HL-60/S4 treated with retinoic acid at 250 ng/mL for 4 days and 3 days (cell line): ENCODE data around the gene NRCAM.

Experiments used
- in situ Hi-C: fragments of 300-500 bp; cut with MboI; formaldehyde crosslinking; loops from 2 replicates; pipeline ENCODE4 v1.7.0; 2022; ENCODE audit warnings: low sequenced_read_pairs

The NRCAM gene

GRCh38 chr7:108178398-108178797, 277.8 kb downstream of the NRCAM start:
- in situ Hi-C loops, result loop anchor here (25.0 kb wide), 1 partner anchor 309 kb away; no protein-coding TSS in a partner anchor

- in situ Hi-C loops, result no loop called here
These were observed 285.1 kb downstream of the NRCAM start for GRCh38 chr7:108171164-108171563.

GRCh38 chr7:108170251-108170650, 286.0 kb downstream of the NRCAM start:
- in situ Hi-C loops, result no loop called here

GRCh38 chr7:108167460-108167859, 288.8 kb downstream of the NRCAM start:
- in situ Hi-C loops, result no loop called here

- in situ Hi-C loops, result no loop called here
These were observed 289.5 kb downstream of the NRCAM start for GRCh38 chr7:108166687-108167086.

- in situ Hi-C loops, result no loop called here
These were observed 290.5 kb downstream of the NRCAM start for GRCh38 chr7:108165723-108166122.

- in situ Hi-C loops, result no loop called here
These were observed 291.3 kb downstream of the NRCAM start for GRCh38 chr7:108164946-108165345.

GRCh38 chr7:108164342-108164741, 291.9 kb downstream of the NRCAM start:
- in situ Hi-C loops, result no loop called here

- in situ Hi-C loops, result no loop called here
These were observed 297.5 kb downstream of the NRCAM start for GRCh38 chr7:108158776-108159175.

- in situ Hi-C loops, result no loop called here
These were observed 298.5 kb downstream of the NRCAM start for GRCh38 chr7:108157606-108158335.

- in situ Hi-C loops, result no loop called here
These were observed 299.2 kb downstream of the NRCAM start for GRCh38 chr7:108156897-108157605.

- in situ Hi-C loops, result no loop called here
These were observed 304.0 kb downstream of the NRCAM start for GRCh38 chr7:108152198-108152597.

GRCh38 chr7:108149908-108150307, 306.3 kb downstream of the NRCAM start:
- in situ Hi-C loops, result no loop called here

GRCh38 chr7:108149119-108149518, 307.1 kb downstream of the NRCAM start:
- in situ Hi-C loops, result no loop called here

GRCh38 chr7:108147031-108147563, 309.1 kb downstream of the NRCAM start:
- in situ Hi-C loops, result no loop called here

- in situ Hi-C loops, result no loop called here
These were observed 310.0 kb downstream of the NRCAM start for GRCh38 chr7:108146070-108146842.

GRCh38 chr7:108145401-108145800, 310.8 kb downstream of the NRCAM start:
- in situ Hi-C loops, result no loop called here

GRCh38 chr7:108144931-108145330, 311.3 kb downstream of the NRCAM start:
- in situ Hi-C loops, result no loop called here

GRCh38 chr7:108143658-108144420, 312.4 kb downstream of the NRCAM start:
- in situ Hi-C loops, result no loop called here

- in situ Hi-C loops, result no loop called here
These were observed 313.5 kb downstream of the NRCAM start for GRCh38 chr7:108142675-108143259.
